ENCODE data around the gene TOPORS. TPM values are rescaled to one million over a fixed set of nuclear protein-coding genes. Genes with fewer than 3 reads are reported as not detected.
A peak's percentile ranks its signal among the peaks of the same experiment; 100 is the strongest.
"Not testable (repeated sequence)": the region's sequence is repeated elsewhere in the genome, so short reads cannot be mapped to it uniquely, and the experiment has no call there.

The TOPORS gene
- total RNA-seq, 1 donor from 2014 or later: 37.9 TPM

- no peak for FAIRE-seq
- DNase-seq (ENCODE audit: low read depth): peak; percentile 30
Measured at GRCh38 chr9:32550150-32550561, 2.2 kb downstream of the TOPORS start.

DNA sequence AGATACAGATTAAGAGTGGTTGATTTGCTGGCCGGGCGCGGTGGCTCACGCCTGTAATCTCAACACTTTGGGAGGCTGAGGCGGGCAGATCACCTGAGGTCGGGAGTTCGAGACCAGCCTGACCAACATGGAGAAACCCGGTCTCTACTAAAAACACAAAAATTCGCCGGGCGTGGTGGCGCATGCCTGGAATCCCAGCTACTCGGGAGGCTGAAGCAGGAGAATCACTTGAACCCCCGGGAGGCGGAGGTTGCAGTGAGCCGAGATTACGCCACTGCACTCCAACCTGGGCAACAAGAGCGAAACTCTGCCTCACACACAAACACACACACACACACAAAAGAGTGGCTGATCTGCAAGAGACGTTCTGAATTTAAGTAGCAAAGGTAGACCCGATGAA is 4.2 kb downstream of the TOPORS start:
- not testable (repeated sequence) for H3K4me3 ChIP-seq (ENCODE audit: low read depth, low read length); FAIRE-seq

More at GRCh38 chr9:32550150-32550561, 2.2 kb downstream of the TOPORS start:
- H3K36me3 ChIP-seq (ENCODE audit: control insufficient read depth, insufficient read depth, low read length): no peaks in the 10 kb centered on the region
- H3K4me3 ChIP-seq (ENCODE audit: low read depth, low read length): peak overlapping the region; percentile 63
- TF ChIP-seq, protein P1, sequence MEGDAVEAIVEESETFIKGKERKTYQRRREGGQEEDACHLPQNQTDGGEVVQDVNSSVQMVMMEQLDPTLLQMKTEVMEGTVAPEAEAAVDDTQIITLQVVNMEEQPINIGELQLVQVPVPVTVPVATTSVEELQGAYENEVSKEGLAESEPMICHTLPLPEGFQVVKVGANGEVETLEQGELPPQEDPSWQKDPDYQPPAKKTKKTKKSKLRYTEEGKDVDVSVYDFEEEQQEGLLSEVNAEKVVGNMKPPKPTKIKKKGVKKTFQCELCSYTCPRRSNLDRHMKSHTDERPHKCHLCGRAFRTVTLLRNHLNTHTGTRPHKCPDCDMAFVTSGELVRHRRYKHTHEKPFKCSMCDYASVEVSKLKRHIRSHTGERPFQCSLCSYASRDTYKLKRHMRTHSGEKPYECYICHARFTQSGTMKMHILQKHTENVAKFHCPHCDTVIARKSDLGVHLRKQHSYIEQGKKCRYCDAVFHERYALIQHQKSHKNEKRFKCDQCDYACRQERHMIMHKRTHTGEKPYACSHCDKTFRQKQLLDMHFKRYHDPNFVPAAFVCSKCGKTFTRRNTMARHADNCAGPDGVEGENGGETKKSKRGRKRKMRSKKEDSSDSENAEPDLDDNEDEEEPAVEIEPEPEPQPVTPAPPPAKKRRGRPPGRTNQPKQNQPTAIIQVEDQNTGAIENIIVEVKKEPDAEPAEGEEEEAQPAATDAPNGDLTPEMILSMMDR (IDR thresholded peaks at IDR 0.05; ENCODE audit: insufficient read depth, low read length, severe bottlenecking): no peak
- H3K27me3 ChIP-seq (ENCODE audit: control insufficient read depth, insufficient read depth, low read length): no peaks in the 10 kb centered on the region

DNA sequence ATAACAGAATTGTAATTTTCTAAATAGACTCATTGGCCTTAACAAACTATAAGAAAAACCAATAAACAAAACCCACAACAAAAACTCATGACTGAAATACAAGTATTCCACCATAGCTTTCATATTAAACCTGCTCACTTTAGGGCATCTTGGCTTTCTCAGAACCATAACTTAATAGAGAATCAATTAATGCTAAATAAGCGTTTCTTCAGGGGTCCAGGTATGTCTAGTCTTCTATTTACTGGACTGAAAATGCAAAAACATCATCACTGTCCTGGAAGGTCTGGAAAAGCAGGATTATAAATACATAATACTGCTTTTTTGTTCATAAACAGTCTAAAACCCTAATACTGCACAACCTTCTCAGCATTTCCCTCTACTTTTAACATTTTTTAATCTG is 6.5 kb downstream of the TOPORS start:
- Histone ChIP-seq H3K36me3 (ENCODE audit: control insufficient read depth, insufficient read depth, low read length) (peaks cover 2% of the 10 kb centered on the region), H3K27me3 (ENCODE audit: control insufficient read depth, insufficient read depth, low read length) (no peaks in the 10 kb centered on the region), H3K4me3 (ENCODE audit: low read depth, low read length) (no peak overlapping the region)
- FAIRE-seq (no peak), DNase-seq (ENCODE audit: low read depth) (no peak)
- TF ChIP-seq, protein P1 (IDR thresholded peaks at IDR 0.05; ENCODE audit: insufficient read depth, low read length, severe bottlenecking): no peak

More for the DNA sequence above, 4.2 kb downstream of the TOPORS start:
- H3K36me3 ChIP-seq (ENCODE audit: control insufficient read depth, insufficient read depth, low read length); DNase-seq (ENCODE audit: low read depth); H3K27me3 ChIP-seq (ENCODE audit: control insufficient read depth, insufficient read depth, low read length): not testable (repeated sequence)

DNA sequence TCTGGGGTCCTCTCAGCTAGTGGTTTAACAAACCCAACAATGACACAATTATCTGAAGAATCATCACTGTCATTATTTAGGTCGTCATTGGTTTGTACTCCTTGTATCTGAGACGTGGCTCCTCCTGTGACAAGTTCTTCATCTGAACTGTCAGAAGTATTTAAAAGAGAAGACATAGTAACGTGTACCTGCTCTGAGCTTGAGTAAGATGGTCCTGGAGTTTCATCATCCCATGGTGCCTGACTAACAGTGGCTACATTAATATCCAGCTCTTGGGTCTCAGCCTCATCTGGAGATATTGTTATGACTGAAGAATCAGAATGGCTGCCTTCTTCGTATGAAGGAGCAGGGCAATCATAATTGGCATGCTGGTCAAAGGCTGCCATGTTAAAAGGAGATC is 9.3 kb downstream of the TOPORS start:
- H3K27me3 ChIP-seq (ENCODE audit: control insufficient read depth, insufficient read depth, low read length): no peaks in the 10 kb centered on the region
- no peak overlapping the region for H3K4me3 ChIP-seq (ENCODE audit: low read depth, low read length)
- peak; percentile 43 for FAIRE-seq
- H3K36me3 ChIP-seq (ENCODE audit: control insufficient read depth, insufficient read depth, low read length): peaks cover 2% of the 10 kb centered on the region
- TF ChIP-seq, protein P1 (IDR thresholded peaks at IDR 0.05; ENCODE audit: insufficient read depth, low read length, severe bottlenecking): no peak
- no peak for DNase-seq (ENCODE audit: low read depth)

GRCh38 chr9:32533816-32534215 is 18.6 kb downstream of the TOPORS start:
- DNase-seq (ENCODE audit: low read depth): no peak
- Histone ChIP-seq H3K4me3 (ENCODE audit: low read depth, low read length) (no peak overlapping the region), H3K27me3 (ENCODE audit: control insufficient read depth, insufficient read depth, low read length) (no peaks in the 10 kb centered on the region), H3K36me3 (ENCODE audit: control insufficient read depth, insufficient read depth, low read length) (peaks cover 2% of the 10 kb centered on the region)
- TF ChIP-seq, protein P1 (IDR thresholded peaks at IDR 0.05; ENCODE audit: insufficient read depth, low read length, severe bottlenecking): no peak
- peak; percentile 66 for FAIRE-seq

DNA sequence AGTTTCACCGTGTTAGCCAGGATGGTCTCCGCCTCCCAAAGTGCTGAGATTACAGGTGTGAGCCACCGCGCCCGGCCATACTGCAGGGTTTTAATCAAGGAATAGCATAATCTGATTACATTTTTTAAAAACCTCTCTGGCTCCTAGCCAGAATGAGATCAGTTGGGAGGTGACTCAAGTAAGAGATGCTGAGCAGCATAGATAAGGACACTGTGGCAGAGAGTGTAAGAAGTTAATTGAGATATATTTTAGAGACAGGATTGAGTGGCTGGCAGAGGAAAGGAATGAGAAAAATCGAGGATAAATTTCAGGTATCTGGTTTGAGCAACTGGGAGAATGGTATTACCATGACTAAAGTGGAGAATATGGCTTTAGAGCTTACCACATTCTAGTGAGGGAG is 19.1 kb downstream of the TOPORS start:
- DNase-seq (ENCODE audit: low read depth) (no peak), FAIRE-seq (no peak)
- TF ChIP-seq, protein P1 (IDR thresholded peaks at IDR 0.05; ENCODE audit: insufficient read depth, low read length, severe bottlenecking): no peak
- peaks cover 2% of the 10 kb centered on the region for H3K36me3 ChIP-seq (ENCODE audit: control insufficient read depth, insufficient read depth, low read length)
- H3K4me3 ChIP-seq (ENCODE audit: low read depth, low read length): no peak overlapping the region
- H3K27me3 ChIP-seq (ENCODE audit: control insufficient read depth, insufficient read depth, low read length): no peaks in the 10 kb centered on the region
